Superior temporal gyrus (tissue), 1 donor: Measurements from ENCODE around the gene PEAK1.
"Not testable (repeated sequence)": the region's sequence is repeated elsewhere in the genome, so short reads cannot be mapped to it uniquely, and the experiment has no call there.

Experiments
- DNase-seq: peaks from one replicate; pipeline ENCODE4 v3.0.0-alpha.2; 2016; ENCODE audit errors: extremely low spot score

PEAK1 gene

DNA sequence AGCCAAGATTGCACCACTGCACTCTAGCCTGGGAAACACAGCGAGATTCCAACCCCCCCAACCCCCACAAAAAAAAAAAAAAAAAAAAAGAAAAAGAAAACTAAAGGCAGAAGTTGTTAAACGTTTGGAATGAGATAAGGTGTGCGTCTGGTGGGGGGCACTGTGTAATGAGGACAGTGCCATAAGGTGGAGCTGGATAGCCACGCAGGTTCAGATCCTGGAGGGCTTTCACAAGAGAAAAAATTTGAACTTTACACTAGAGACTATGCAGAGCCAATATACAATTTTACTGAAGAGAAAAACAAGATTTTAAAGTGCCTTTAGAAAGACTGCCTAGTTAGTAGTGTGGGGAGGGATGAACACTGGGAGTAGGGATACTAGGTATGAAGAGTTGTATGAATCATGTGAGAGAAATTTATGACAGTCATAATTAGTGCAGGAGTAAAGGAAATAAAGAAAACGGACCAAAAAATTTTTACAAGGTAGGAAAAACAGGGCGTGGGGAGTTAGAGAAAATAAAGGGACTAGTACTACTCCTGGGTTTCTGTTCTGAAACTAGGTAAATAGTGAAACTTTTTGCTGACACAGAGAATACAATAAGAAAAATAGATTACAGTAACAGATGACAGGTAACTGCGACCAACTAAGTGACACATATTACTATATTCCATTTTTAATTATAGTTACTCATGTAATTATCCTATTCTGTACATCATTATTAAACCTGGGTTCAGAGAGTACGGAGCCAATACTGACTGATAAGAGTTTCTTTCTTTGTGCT is 108.1 kb downstream of the PEAK1 start:
- no peak for DNase-seq

DNA sequence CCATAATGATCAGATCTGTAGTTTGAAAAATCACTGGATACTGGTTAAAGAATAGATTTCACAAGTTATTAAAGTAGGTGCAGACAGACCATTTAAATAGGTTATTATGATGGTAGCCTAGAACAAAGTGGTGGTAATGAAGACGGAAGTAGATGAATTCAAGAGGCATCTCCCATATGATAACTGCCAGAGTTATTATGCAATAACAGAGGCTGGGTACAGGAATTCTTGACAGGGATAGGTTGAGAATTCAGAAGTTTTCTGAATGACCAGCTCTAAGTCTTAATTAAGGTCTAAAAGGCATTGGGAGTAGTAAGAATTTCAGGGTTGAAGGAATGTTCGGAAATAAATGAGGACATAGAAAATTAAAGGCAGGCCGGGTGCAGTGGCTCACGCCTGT is 108.9 kb downstream of the PEAK1 start:
- no peak for DNase-seq

- no peak for DNase-seq
Measured at GRCh38 chr15:77309392-77309791, 110.5 kb downstream of the PEAK1 start.

DNA sequence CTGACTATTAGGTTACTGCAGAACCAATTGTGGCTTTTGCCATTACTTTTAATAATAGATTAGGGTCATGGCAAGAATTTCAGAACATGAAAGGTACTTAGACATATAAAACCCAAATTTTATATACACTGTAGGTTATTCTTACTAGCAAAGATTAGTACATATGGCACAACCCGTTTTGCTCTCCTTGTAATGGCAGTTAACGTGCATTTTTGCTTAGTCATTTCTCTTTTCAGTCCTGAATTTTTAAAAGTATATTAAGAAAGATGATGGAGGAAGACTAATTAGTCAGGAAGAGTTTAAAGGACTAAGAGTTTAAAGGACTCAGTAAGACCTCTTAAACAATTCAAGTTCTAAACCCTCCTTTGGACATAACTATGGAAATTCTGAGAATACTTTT is 114.0 kb downstream of the PEAK1 start:
- no peak for DNase-seq

GRCh38 chr15:77296773-77297337 is 123.0 kb downstream of the PEAK1 start:
- no peak for DNase-seq

- DNase-seq, result no peak
Measured at GRCh38 chr15:77295446-77295845, 124.5 kb downstream of the PEAK1 start.

DNA sequence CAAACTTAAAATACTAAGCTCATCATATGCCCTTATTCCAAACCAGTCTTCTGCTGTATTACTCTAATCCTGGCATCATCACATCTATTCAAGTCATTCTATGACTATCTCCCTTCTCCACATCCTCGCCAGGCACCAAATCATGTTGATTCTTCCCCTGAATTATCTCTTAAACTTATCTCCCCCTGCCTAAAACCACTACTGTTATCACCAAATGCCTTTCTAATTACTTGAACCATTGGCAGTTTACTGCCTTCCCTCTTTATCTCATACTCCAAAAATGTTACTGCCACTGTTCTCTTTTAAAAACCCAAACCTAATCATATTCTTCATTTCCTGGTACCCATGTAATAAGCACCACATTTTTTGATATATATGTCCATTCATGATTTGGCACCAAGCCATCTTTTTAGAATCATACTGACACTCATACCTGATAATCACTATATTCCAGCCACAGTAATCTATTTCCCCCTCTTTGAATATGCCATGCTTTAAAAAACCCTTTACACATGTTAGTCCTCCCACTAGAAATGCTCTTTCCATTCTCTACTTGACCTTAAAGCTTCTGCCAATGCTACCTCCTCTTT is 126.8 kb downstream of the PEAK1 start:
- no peak for DNase-seq

- no peak for DNase-seq
Measured at GRCh38 chr15:77291107-77291506, 128.8 kb downstream of the PEAK1 start.

DNA sequence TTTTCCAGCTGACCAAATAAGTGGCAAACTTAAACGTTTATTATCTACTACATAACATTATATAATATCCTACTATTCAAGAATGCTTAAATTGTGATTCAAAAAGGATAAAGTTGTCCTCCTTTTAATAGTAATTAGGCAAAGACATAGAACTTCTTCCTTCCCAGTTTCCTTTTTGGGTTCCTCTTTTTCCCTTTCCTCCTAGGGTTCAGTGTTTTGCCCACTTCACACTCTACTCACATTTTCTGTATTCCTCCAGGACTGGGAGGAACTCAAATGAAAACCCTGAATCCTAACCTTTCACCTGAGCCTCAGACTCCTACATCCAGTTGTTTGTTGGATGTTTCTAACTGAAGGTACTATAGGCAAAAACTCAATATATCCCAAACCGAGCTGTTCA is 132.5 kb downstream of the PEAK1 start:
- DNase-seq, result no peak

DNA sequence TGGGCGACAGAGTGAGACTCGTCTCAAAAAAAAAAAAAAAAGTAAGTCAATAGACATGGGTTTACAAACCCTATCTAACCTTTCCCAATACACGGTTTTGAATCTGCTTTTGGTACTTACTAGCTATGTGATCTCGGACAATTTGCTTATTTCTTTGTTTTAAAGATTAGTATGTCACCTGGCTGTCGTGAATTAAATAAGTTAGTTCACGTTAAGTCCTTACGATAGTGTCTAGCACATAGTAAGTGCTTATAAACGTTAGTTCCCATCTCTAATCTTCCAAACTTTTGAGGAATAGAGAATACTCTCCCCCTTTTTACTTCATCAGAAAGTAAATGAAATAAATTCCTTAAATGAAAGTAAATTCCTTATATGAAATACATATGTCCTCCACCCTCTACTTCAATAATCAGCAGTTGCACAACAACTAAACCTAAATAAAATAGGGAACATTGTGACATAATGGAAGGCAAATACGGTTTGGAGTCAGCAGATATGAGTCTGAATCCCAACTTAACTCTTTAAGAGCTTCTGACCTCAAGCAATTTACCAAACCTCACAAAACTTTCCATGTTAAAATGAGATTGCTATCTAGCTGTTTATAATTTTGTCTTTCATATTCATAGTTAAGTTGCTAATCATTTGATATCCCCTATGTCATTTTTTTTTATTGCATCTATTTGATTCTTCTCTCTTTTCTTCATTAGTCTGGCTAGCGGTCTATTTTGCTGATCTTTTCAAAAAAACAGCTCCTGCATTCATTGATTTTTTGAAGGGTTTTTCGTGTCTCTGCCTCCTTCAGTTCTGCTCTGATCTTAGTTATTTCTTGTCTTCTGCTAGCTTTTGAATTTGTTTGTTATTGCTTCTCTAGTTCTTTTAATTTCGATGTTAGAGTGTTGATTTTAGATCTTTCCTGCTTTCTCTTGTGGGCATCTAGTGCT is 134.6 kb downstream of the PEAK1 start:
- DNase-seq, result no peak

GRCh38 chr15:77282333-77282732 is 137.6 kb downstream of the PEAK1 start:
- DNase-seq, result no peak

GRCh38 chr15:77276943-77277342 is 143.0 kb downstream of the PEAK1 start:
- DNase-seq, result no peak

GRCh38 chr15:77276096-77276495 is 143.8 kb downstream of the PEAK1 start:
- DNase-seq, result no peak

- DNase-seq, result not testable (repeated sequence)
Measured at GRCh38 chr15:77273136-77273535, 146.8 kb downstream of the PEAK1 start.

GRCh38 chr15:77266708-77267386 is 153.1 kb downstream of the PEAK1 start:
- DNase-seq, result no peak

DNA sequence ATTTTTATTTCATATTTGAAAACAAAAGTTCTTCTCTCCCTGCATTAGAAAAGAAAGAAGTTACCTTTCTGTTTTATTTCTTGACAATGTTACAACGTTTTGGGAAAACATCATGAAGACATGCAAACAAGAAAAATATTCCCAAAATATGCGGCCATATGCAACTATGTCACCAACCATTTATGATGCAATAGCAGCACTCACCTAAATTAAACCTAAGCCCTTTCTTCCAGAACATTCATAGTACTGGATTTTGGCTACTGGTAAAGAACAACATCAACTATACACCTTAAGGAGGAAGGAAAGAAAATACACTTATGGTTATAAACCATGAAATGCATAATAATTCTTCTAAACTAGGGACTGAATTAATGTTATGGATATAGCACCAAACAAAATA is 164.5 kb downstream of the PEAK1 start:
- no peak for DNase-seq

GRCh38 chr15:77251662-77252061 is 168.2 kb downstream of the PEAK1 start:
- no peak for DNase-seq

GRCh38 chr15:77247116-77247515 is 172.8 kb downstream of the PEAK1 start:
- DNase-seq, result no peak

- no peak for DNase-seq
Measured at GRCh38 chr15:77243716-77244401, 176.0 kb downstream of the PEAK1 start.

- DNase-seq, result no peak
Measured at GRCh38 chr15:77243135-77243534, 176.8 kb downstream of the PEAK1 start.
